Muscle of arm (tissue), 12 donors: ENCODE measurements around the gene TAMALIN. TPM values are rescaled to one million over a fixed set of nuclear protein-coding genes. Genes with fewer than 3 reads are reported as not detected.

Source experiments
- DNase-seq: peaks from one replicate; pipeline ENCODE4 v3.0.0-alpha.2; 2013
- polyA plus RNA-seq, 12 donors: library from polyadenylated mRNA; unstranded; fragments of 120-200 nt; gene quantifications; one replicate each; pipeline ENCODE4 v1.2.1, GENCODE V29; 2013; ENCODE audit not compliant: insufficient read length in 12 of 12

The TAMALIN gene
- polyA plus RNA-seq, 12 donors, result 11.9 to 22.5 (median 14.9) TPM; not detected in 1

- no peak for DNase-seq
Measured at GRCh38 chr12:52054231-52054832, 47.6 kb downstream of the TAMALIN start.

- no peak for DNase-seq
Measured at GRCh38 chr12:52054833-52055730, 48.3 kb downstream of the TAMALIN start.

GRCh38 chr12:52055731-52056711 lies 49.3 kb downstream of the TAMALIN start:
- no peak for DNase-seq

GRCh38 chr12:52056801-52057637 lies 50.3 kb downstream of the TAMALIN start:
- no peak for DNase-seq

- no peak for DNase-seq
Measured at GRCh38 chr12:52057638-52058576, 51.2 kb downstream of the TAMALIN start.

- DNase-seq, result no peak
Measured at GRCh38 chr12:52058631-52059361, 52.0 kb downstream of the TAMALIN start.

GRCh38 chr12:52059582-52060497 lies 53.1 kb downstream of the TAMALIN start:
- no peak for DNase-seq

GRCh38 chr12:52060498-52061177 lies 53.9 kb downstream of the TAMALIN start:
- DNase-seq, result no peak

GRCh38 chr12:52061470-52062166 lies 54.9 kb downstream of the TAMALIN start:
- DNase-seq, result no peak

GRCh38 chr12:52062167-52063081 lies 55.7 kb downstream of the TAMALIN start:
- DNase-seq, result no peak

GRCh38 chr12:52063082-52063924 lies 56.6 kb downstream of the TAMALIN start:
- DNase-seq, result no peak

- no peak for DNase-seq
Measured at GRCh38 chr12:52063981-52064649, 57.4 kb downstream of the TAMALIN start.
